ENCODE data around the gene CBX4.

The CBX4 gene

GRCh38 chr17:79875511-79875910 is 36.3 kb upstream of the CBX4 start:
- no peak overlapping the region for H3K4me3 ChIP-seq (ENCODE audit: low read depth, low read length)
- CTCF ChIA-PET, result interaction anchor here (0.6 to 2.4 kb wide), 14 partner anchors 9 to 207 kb away, joined by 3 to 19 read pairs (median 4); no protein-coding TSS in a partner anchor
- no peaks in the 10 kb centered on the region for H3K9me3 ChIP-seq (ENCODE audit: control insufficient read depth, insufficient read depth, low read depth, low read length)
- POLR2A ChIA-PET, result interaction anchor here (0.7 kb wide), 1 partner anchor 446 kb away, joined by 3 read pairs; no protein-coding TSS in a partner anchor
- H3K27ac ChIP-seq (ENCODE audit: extremely low read depth, low read depth, low read length), result no peak overlapping the region
- H3K36me3 ChIP-seq (ENCODE audit: control insufficient read depth in 2 of 2, insufficient read depth in 1 of 2, low read length in 2 of 2), result no peaks in the 10 kb centered on the region
- TF ChIP-seq ZNF16 (tag by site-specific recombination; IDR thresholded peaks at IDR 0.05; ENCODE audit: low read depth) (no peak), ZNF280C (tag by site-specific recombination; IDR thresholded peaks at IDR 0.05) (no peak), PRDM10 (tag by site-specific recombination; IDR thresholded peaks at IDR 0.05) (no peak), ZNF398 (tag by site-specific recombination; IDR thresholded peaks at IDR 0.05) (no peak), BCL11B (tag by site-specific recombination; IDR thresholded peaks at IDR 0.05; ENCODE audit: low read depth) (no peak), ZNF555 (tag by site-specific recombination; conservative IDR thresholded peaks at IDR 0.05) (no peak), ZNF624 (tag by site-specific recombination; IDR thresholded peaks at IDR 0.05) (no peak), RBAK (tag by site-specific recombination; IDR thresholded peaks at IDR 0.05) (no peak), ZNF629 (tag by site-specific recombination; IDR thresholded peaks at IDR 0.05) (no peak), SCRT2 (tag by site-specific recombination; IDR thresholded peaks at IDR 0.05) (no peak), HIC1 (tag by site-specific recombination; IDR thresholded peaks at IDR 0.05) (no peak), ZNF626 (tag by site-specific recombination; IDR thresholded peaks at IDR 0.05) (no peak), ZNF513 (tag by site-specific recombination; IDR thresholded peaks at IDR 0.05) (no peak), ZNF221 (tag by site-specific recombination; IDR thresholded peaks at IDR 0.05; ENCODE audit: borderline replicate concordance) (no peak), ZNF18 (tag by site-specific recombination; IDR thresholded peaks at IDR 0.05) (no peak), ZNF354C (tag by site-specific recombination; IDR thresholded peaks at IDR 0.05; ENCODE audit: borderline replicate concordance, low read depth) (no peak)
- H3K4me1 ChIP-seq (ENCODE audit: control insufficient read depth, insufficient read depth, low read length), result no peaks in the 10 kb centered on the region
